OCI-LY7 (cell line): ENCODE measurements around the gene LEFTY2. TPM values are rescaled to one million over a fixed set of nuclear protein-coding genes. Genes with fewer than 3 reads are reported as not detected.
"Not testable (repeated sequence)": the region's sequence is repeated elsewhere in the genome, so short reads cannot be mapped to it uniquely, and the experiment has no call there.

Source experiments
- BruUV-seq: library from RNA; stranded (reverse); fragments of 400-500 nt; replicated peaks from 2 replicates; lab custom pipeline; 2021; lab: Mats Ljungman, UMichigan
- CTCF ChIA-PET: fragments of 300-600 bp; sonication (Branson Sonifier 250); formaldehyde crosslinking; loops from one replicate; lab custom pipeline; 2022; ENCODE audit warnings: antibody characterized with exemption; ENCODE audit not compliant: unreplicated experiment; lab: Charles Lee
- POLR2A ChIA-PET: fragments of 300-600 bp; sonication (Branson Sonifier 250); formaldehyde crosslinking; loops from one replicate; lab custom pipeline; 2022; ENCODE audit warnings: antibody characterized with exemption; lab: Charles Lee
- DNase-seq: peaks from one replicate; pipeline ENCODE4 v3.0.0-alpha.2; 2015; ENCODE audit warnings: low spot score
- H2AFZ ChIP-seq: fragments of 200-600 bp; sonication (generic), shearing (Covaris generic); 2 replicates; pipeline ENCODE4 v1.6.1; 2014; ENCODE audit warnings: mild to moderate bottlenecking, antibody characterized with exemption, low read length, moderate library complexity
- H3K27ac ChIP-seq: fragments of 200-600 bp; sonication (generic); 2 replicates; pipeline ENCODE4 v1.5.1; 2014; ENCODE audit warnings: mixed run types, low read depth, mild to moderate bottlenecking, moderate library complexity, low read length, inconsistent platforms; ENCODE audit not compliant: poor library complexity, severe bottlenecking
- H3K36me3 ChIP-seq: fragments of 200-600 bp; sonication (generic); 2 replicates; pipeline ENCODE4 v1.6.1; 2014; ENCODE audit warnings: mild to moderate bottlenecking, antibody characterized with exemption, low read length, moderate library complexity, mixed read lengths; ENCODE audit not compliant: insufficient read depth
- H3K4me1 ChIP-seq: fragments of 200-600 bp; sonication (generic); 2 replicates; pipeline ENCODE4 v1.5.1; 2014; ENCODE audit warnings: mild to moderate bottlenecking, low read length; ENCODE audit not compliant: insufficient read depth, poor library complexity, severe bottlenecking
- H3K4me2 ChIP-seq: fragments of 200-600 bp; sonication (generic); 2 replicates; pipeline ENCODE4 v1.6.1; 2014; ENCODE audit warnings: mild to moderate bottlenecking, low read length
- H3K4me3 ChIP-seq: fragments of 200-600 bp; sonication (generic); 2 replicates; pipeline ENCODE4 v1.5.1; 2014; ENCODE audit warnings: mild to moderate bottlenecking, low read depth, low read length; ENCODE audit not compliant: poor library complexity, severe bottlenecking
- H3K79me2 ChIP-seq: fragments of 200-600 bp; sonication (generic); 2 replicates; pipeline ENCODE4 v1.6.1; 2016; ENCODE audit warnings: low read depth, mild to moderate bottlenecking, low read length, moderate library complexity, mixed read lengths; ENCODE audit not compliant: insufficient read depth
- H3K9me2 ChIP-seq: fragments of 200-600 bp; sonication (generic); 2 replicates; pipeline ENCODE4 v1.6.1; 2016; ENCODE audit warnings: mild to moderate bottlenecking, low read length, mixed read lengths; ENCODE audit not compliant: insufficient read depth
- H3K9me3 ChIP-seq: fragments of 200-600 bp; sonication (generic); 2 replicates; pipeline ENCODE4 v1.6.1; 2014; ENCODE audit warnings: mild to moderate bottlenecking, mixed run types, low read length, mixed read lengths
- H4K20me1 ChIP-seq: fragments of 200-600 bp; sonication (generic); 2 replicates; pipeline ENCODE4 v1.6.1; 2014; ENCODE audit warnings: mild to moderate bottlenecking, antibody characterized with exemption, low read length, moderate library complexity, mixed read lengths; ENCODE audit not compliant: insufficient read depth
- CTCF ChIP-seq: fragments of 200-600 bp; sonication (generic); conservative IDR thresholded peaks from 2 replicates; pipeline ENCODE4 v1.5.1; 2014; ENCODE audit warnings: mild to moderate bottlenecking, antibody characterized with exemption, low read length, moderate library complexity, mixed read lengths
- EZH2phosphoT487 ChIP-seq: fragments of 200-600 bp; sonication (generic); IDR thresholded peaks from 2 replicates; pipeline ENCODE4 v1.6.1; 2018; ENCODE audit warnings: low read depth, borderline replicate concordance, mild to moderate bottlenecking, mixed run types, antibody characterized with exemption, low read length, moderate library complexity, mixed read lengths
- intact Hi-C: fragments of 100-400 bp; cut with micrococcal nuclease; formaldehyde crosslinking; loops from one replicate; pipeline ENCODE4 v1.10.0; 2022; ENCODE audit not compliant: unreplicated experiment
- total RNA-seq, 2 experiments: library from RNA; depleted of rRNA in 1 of 2; stranded (reverse); fragments of >200 nt in 1 of 2; shearing (Covaris generic) in 1 of 2; gene quantifications; 2 replicates each; pipeline ENCODE4 v1.2.3, GENCODE V29; 2014 to 2022

LEFTY2 gene
- total RNA-seq, 2 experiments from 2014 or later: 3.8 to 7.3 TPM

DNA sequence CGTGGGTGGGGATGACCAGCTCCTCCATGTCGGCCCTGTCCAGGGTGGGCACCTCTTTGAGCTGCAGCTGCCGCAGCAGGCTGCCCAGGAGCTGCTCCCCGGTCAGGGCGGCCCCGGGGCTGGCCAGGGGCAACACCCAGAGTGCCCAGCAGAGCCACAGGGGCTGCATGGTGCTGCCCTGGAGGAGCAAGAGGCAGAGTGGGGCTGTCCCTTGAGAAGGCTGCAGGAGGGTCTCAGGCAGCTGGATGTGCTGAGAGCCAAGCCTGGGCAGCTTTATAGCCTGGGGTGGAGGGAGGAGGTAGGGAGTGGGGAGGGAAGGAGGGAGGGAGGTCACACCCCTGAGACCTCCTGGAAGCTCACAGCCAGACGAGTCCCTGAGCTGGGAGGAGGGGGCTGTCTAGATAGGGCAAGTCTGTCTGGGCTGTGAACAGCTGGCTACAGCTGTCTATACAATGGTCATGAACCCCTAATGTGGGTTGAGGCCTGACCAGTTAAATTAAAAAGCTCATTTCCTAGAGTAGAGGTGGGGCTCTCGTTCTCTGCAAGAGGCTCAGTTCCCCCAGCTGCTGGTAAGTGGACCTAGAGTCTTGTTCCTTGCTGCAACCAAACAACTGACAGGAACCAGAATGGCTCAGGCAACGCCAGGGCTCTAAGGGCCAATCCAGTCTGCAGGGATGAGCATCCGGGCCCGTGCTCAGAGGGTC lies 52.0 kb downstream of the LEFTY2 start, which contains the start of gene LEFTY1:
Gene LEFTY1 (minus strand): TSS at position 249 of the 704 bp plus-strand sequence. CDS start 80 bp downstream, at position 169.
- POLR2A ChIA-PET: interaction anchor here (0.6 to 1.3 kb wide), 4 partner anchors 12 to 77 kb away, joined by 3 to 4 read pairs (median 3); no protein-coding TSS in a partner anchor
- no peak within 1 kb of the TSS for H2AFZ ChIP-seq
- DNase-seq: no peak

GRCh38 chr1:225888289-225888897 lies 52.6 kb downstream of the LEFTY2 start:
- ChIA-PET CTCF (interaction anchor here (0.6 kb wide), 1 partner anchor 9 kb away, joined by 3 read pairs; no protein-coding TSS in a partner anchor), POLR2A (interaction anchor here (1.0 to 1.3 kb wide), 2 partner anchors 12 to 32 kb away, joined by 3 read pairs; no protein-coding TSS in a partner anchor)
- H3K27ac ChIP-seq: no peak overlapping the region
- DNase-seq: no peak
- no peak overlapping the region for H3K4me3 ChIP-seq
- no peaks in the 10 kb centered on the region for H3K79me2 ChIP-seq
- H2AFZ ChIP-seq: no peak overlapping the region
- H3K36me3 ChIP-seq: no peaks in the 10 kb centered on the region
- peaks cover under 1% of the 10 kb centered on the region for H3K4me1 ChIP-seq
- TF ChIP-seq CTCF: no peak
- no peak for TF ChIP-seq EZH2phosphoT487
- H3K4me2 ChIP-seq: no peak overlapping the region
- no peaks in the 10 kb centered on the region for H4K20me1 ChIP-seq
- no peaks in the 10 kb centered on the region for H3K9me2 ChIP-seq
- intact Hi-C loops: no loop called here
- H3K9me3 ChIP-seq: no peaks in the 10 kb centered on the region
- BruUV-seq: no TSS peak

More for the DNA sequence above, 52.0 kb downstream of the LEFTY2 start, which contains the start of gene LEFTY1:
- Histone ChIP-seq H3K79me2 (no peaks in the 10 kb centered on the region), H3K9me2 (no peaks in the 10 kb centered on the region), H4K20me1 (no peaks in the 10 kb centered on the region), H3K4me2 (no peak within 1 kb of the TSS), H3K4me3 (no peak within 1 kb of the TSS), H3K4me1 (no peaks in the 10 kb centered on the region), H3K9me3 (no peaks in the 10 kb centered on the region), H3K27ac (no peak within 1 kb of the TSS), H3K36me3 (no peaks in the 10 kb centered on the region)
- CTCF ChIA-PET: interaction anchor here (0.6 kb wide), 2 partner anchors 8 to 188 kb away, joined by 3 read pairs; no protein-coding TSS in a partner anchor
- TF ChIP-seq EZH2phosphoT487: no peak
- no peak for TF ChIP-seq CTCF
- BruUV-seq: no TSS peak
- intact Hi-C loops: no loop called here

DNA sequence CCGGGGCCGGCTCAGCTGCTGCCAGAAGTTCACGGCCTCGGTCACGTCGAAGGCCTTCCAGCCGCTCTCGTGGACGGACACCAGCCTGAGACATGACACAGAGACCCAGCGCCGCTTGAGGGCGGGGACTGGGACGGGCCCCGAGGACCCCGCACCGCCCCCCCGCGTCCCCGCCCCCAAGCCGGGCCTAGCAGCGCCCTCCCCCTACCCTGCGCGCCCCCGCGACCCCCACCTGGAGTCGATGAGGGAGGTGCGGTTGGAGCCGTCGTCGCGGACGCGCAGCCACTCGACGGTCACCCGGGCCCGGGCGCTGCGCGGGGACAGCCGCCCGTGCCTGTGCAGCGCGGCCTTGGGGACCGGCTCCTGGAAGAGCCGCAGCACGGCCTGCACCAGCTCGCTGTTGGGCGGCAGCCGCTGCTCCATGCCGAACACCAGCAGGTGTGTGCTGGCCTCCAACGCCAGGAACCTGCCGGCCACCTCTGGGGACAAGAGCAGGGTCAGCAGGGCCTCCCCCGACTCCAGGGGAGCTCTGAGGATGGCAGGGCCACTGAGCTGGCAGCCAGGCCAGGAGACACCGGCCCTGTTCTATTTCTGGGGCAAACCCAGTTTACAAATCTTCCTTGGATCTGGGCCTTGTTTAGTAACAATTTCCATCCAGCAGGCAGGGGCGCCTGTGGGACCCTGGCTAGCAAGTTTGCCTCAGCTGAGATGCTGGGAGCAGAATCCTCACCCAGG lies 53.3 kb downstream of the LEFTY2 start:
- H3K9me2 ChIP-seq, BruUV-seq, POLR2A ChIA-PET, H3K27ac ChIP-seq, H3K4me1 ChIP-seq, H3K36me3 ChIP-seq, H2AFZ ChIP-seq, H3K9me3 ChIP-seq, H3K4me2 ChIP-seq, H4K20me1 ChIP-seq, CTCF ChIA-PET, H3K79me2 ChIP-seq, H3K4me3 ChIP-seq, DNase-seq, intact Hi-C loops: not testable (repeated sequence)
